PC-3 (cell line): ENCODE results near the gene HEATR5B.

ENCODE experiments used
- CTCF ChIP-seq: fragments of 300-600 bp; sonication (generic); conservative IDR thresholded peaks from 2 replicates; pipeline ENCODE4 v1.5.1; 2017; ENCODE audit warnings: antibody characterized with exemption, low read depth, mild to moderate bottlenecking, low read length
- EZH2 ChIP-seq: fragments of 300-600 bp; sonication (generic); IDR thresholded peaks from one replicate; pipeline ENCODE4 v1.6.1; 2017; ENCODE audit warnings: antibody characterized with exemption, mild to moderate bottlenecking, low read length; ENCODE audit not compliant: unreplicated experiment
- EZH2phosphoT487 ChIP-seq: fragments of 300-600 bp; sonication (generic); IDR thresholded peaks from 2 replicates; pipeline ENCODE4 v1.6.1; 2018; ENCODE audit warnings: mild to moderate bottlenecking, antibody characterized with exemption, low read length, borderline replicate concordance

DNA sequence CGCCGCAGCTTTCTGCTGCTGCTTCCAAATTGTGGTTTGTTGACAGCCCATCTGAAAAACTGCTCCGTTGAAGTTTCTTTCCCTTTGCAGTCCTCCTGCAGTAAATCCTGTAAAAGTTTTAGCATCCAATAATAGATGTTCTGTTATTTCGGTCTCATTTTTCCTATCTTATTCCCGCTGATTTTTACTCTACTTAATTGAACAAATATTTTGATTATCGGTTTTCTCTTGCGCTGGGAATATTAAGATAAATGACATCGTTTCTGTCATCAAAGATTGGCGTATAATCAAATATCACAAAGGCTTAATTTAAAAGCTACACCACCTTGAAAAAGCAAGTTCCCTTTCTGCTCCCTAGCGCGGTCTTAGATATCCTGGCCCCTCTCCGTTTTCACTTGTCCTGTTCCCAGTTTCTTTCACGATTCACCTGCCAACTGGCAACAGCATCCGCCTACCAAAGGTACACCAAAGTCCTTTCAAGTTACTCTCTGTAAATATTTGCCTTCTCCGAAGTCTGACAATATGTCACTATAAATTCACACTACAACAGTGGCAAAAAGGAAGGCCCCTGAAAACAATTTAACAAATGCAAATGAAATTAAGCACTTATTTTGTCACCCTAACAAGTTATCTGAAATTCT lies 116.8 kb downstream of the HEATR5B start:
- TF ChIP-seq CTCF: no peak
- TF ChIP-seq EZH2: no peak
- TF ChIP-seq EZH2phosphoT487: no peak
